NCI-H2196 (cell line): ENCODE results near the gene SPATA24.
"Not testable (repeated sequence)": the region's sequence is repeated elsewhere in the genome, so short reads cannot be mapped to it uniquely, and the experiment has no call there.

Experiments
- DNase-seq: peaks from one replicate; lab custom pipeline; 2025; ENCODE audit not compliant: unreplicated experiment; lab: John Stamatoyannopoulos, UW

SPATA24 gene, protein sequence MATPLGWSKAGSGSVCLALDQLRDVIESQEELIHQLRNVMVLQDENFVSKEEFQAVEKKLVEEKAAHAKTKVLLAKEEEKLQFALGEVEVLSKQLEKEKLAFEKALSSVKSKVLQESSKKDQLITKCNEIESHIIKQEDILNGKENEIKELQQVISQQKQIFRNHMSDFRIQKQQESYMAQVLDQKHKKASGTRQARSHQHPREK

DNA sequence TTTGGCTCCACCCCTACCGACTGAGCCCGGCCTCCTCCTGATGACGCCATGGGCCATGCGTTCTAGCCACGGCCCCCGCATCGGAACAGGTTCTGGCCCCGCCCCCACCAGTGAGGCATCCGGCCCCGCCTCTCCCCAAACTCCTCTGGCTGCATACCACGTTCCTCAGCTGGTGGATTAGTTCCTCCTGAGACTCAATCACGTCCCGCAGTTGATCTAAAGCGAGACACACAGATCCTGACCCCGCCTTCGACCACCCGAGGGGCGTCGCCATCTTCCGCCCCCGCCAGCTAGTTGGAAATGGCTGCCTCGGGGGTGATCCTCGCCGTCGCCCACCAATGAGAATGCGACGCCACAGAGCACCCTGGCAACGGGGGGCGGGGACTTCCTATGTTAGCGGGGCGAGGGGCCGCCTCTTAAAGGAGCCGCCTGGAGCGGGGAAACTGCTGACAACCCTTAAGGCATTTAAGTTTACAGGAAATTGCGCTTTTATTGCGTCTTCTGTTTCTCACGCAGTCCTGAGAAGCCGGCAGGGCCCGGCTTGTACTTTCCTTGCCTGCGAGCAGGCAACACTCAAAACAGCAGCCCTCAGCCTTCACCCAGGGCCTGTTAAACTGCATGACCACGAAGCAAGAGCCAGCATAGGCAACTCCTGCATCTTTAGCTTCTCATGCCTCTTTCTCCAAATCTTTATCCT is at the start of gene SPATA24:
SPATA24 (minus strand) TSS at position 303 of the 697 bp plus-strand sequence; CDS start at position 274, 29 bp downstream.
- peak; percentile 98 for DNase-seq

DNA sequence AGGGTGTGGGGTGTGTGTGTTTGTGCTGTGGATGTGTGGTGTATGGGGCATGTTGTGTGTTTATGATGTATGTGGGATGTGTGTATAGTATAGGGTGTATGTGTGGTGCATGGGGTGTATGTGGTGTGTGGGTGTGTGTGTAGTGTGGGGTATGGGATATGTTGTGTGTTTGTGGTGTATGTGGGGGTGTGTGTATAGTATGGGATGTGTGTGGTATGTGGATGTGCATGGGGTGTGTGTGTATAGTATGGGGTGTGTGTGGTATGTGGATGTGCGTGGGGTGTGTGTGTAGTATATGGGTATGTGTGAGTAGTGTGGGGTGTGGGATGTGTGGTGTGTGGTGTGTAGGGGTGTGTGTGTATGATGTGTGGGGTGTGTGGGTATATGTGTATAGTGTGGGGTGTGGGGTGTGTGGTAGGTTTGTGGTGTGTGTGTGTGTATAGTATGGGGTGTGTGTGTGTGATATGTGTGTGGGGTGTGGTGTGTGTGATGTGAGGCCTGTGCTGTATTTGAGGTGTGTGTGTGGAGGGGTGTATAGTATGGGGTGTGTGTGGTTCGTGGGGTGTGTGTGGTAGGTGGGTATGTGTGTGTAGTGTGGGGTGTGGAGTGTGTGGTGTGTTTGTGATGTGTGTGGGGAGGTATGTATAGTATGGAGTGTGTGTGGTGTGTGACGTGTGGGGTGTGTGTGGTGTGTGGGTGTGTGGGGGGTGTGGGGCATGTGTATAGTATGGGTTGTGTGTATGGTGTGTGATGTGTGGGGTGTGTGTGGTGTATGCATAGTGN is 48.2 kb upstream of the SPATA24 start:
- no peak for DNase-seq

DNA sequence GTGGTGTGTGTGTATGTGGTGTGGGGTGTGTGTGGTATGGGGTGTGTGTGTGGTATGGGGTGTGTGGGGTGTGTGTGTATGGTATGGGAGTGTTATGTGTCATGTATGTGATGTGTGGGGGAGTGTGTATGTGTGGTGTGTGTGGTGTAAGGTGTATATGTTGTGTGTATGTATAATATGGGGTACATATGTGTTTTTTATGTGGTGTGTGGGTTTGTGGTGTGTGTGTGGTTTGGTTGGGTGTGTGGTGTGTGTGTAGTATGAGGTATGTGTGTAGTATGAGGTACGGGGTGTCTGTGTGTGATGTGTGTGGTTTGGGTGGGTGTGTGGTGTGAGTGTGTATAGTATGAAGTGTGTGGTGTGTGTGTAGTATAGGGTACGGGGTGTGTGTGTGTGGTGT is 47.3 kb upstream of the SPATA24 start:
- DNase-seq: no peak

DNA sequence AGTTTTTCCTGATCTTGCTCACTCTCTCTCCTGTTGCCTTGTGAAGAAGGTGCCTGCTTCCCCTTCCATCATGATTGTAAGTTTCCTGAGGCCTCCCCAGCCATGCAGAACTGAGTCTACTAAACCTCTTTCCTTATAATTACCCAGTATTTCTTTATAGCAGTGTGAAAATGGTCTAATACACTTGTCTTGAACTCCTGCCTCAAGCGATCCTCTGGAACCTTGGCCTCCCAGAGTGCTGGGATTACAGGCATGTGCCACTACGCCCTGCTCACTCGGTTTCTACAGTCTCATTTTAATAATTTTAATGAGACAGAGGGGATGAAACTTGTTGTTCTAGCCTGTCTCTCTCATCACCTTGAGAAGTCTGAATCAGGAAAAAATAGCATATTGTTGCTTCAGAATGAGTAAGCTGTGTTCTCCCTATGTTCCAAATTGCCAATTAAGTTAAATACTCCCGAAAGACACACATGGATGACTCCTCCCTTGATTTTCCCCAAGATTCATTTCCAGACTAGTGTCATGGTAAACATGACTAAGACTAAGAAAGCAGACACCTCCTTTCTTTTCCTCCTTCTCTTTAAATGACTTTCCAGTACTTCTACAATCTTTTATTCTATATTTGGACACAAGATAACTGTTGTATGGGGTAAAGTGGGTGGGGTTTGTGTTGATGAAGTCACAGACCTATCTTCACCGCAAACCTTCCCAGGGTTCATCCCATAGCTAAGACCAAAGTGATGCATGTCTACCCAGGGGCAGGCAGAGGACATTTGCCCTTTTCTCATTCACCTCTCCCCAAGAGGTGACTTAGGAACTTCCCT is 43.3 kb upstream of the SPATA24 start:
- DNase-seq: no peak

DNA sequence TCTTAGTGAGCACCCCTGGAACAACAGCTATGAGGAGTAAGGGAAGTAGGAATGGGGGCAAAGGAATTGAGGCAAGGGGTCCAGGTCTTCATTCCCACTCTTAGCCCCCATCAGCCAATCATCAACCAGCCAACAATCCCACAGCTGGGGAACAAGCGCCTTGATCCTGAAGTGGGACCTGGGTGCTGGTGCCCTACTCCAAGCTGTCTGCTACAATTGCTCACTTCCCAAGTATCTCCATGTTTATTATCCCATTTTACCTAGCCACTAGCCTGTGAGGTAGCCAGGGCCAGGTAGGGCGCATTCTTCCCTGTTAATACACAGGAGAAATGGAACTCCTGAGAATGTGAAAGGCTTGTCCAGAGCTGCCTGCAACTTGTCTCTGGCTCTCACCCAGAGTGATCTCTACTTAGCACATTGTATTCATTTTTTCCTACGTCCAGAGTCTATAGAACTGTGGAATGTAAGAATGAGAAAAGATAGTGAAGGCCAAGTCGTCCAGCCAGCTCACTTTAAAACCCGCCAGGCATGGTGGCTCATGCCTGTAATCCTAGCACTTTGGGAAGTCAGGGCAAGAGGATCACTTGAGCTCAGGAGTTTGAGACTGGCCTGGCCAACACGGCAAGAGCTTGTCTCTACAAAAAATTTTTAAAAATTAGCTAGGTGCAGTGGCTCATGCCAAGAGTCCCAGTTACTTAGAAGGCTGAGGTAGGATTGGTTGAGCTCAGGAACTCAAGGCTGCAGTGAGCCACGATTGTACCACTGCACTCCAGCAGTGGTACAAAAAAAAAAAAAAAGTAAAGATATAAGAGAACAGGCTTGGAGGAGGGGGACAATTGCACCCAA is 41.7 kb upstream of the SPATA24 start:
- no peak for DNase-seq

DNA sequence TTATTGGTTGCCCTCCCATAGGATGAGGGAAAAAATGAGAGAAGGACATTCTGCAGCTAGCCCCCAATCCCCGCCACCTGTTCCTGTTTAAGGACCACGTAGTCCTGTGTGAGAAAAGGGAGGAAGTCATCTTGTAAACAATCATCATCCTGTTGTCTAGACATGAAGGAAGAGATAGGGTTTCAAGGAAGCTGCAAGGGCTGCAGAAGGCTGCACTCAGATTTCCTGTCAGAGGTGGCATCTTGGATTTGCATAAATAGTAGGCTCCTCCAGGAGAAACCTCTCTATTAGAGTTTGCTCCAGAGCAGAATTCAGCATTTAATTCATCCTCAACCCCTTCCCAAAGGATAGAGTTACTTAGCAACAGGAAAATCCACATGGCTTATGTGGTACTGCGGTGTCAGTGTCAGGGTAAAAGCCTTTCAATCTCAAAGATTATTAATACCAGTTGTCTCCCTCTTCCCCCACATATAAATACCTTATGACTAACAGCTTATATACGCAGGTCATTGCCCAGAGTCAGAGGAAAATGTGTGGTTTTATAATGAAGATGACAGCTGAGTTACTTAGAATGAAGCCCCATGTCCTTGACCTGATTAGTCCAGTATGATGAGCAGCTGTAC is 40.1 kb upstream of the SPATA24 start:
- no peak for DNase-seq

DNA sequence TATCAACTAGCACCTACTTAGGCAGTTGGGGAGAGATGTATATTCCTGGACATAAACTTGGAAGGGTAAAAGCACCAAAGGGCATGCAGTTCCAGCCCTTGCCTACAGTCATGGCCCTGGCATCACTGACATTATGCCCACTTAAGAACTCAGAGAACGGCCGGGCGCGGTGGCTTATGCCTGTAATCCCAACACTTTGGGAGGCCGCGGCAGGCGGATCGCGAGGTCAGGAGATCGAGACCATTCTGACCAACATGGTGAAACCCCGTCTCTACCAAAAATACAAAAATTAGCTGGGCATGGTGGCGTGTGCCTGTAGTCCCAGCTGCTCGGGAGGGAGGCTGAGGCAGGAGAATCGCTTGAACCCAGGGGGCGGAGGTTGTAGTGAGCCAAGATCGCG is 36.5 kb upstream of the SPATA24 start:
- not testable (repeated sequence) for DNase-seq

DNA sequence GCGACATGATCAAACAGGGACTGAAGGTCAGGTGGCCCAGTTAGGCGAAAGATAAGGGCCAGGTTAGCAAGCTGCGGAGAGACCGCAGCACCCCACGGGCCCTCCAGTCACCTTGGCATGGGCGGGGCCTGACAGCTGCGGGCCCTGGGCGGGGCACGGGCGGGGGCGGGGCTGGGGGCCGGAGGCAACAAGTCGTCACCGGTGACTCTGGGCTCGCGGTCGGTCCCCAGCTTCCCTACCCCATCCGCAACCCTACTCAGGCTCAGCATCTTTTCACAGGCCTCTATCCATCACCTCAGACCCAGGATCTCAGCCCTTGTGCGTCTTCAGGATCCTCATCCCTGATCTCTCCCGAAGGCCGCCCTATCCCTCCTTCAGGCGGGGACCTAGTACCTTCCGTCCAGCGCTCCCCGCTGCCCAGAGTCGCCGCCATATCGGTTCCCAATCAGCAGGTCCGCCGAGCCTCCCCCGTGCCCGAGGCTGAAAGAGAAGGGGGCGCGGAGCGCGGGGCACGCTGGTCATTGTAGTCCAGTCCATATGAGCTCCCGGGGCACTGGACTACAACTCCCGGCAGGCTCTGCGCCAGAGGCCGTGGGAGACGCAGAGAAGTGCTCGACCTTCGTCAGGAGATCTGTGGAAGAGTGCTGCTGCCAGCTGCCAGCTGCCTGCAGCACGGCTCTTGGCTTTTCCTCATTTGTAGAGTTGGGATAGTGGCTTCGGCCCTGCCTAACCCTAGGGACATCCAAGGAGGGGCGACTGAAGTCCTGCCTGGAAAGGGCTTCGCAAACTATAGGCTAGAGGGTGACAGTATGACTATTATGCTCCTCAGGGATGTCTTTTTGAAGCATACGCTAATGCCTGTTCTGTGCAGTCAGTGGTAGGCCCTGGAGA is 35.4 kb upstream of the SPATA24 start, which contains the start of gene DNAJC18:
DNAJC18 (minus strand) TSS at position 513 of the 891 bp plus-strand sequence; CDS start at position 433, 80 bp downstream.
- peak; percentile 93 for DNase-seq

DNA sequence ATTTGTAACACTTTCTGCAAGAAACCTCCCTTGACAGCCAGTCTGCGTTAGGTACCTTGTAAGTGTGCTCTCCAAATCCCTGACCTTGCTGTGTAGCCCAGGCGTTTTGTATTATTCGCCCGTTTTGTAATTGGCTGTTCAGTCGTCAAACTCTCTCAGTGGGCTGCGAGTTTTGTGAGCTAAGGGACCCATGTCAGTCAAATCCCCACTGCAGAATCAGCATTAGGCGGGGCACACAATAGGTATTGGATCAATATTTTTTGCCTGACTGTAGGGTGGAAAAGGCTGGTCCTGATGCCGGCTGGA is 34.8 kb upstream of the SPATA24 start:
- no peak for DNase-seq

DNA sequence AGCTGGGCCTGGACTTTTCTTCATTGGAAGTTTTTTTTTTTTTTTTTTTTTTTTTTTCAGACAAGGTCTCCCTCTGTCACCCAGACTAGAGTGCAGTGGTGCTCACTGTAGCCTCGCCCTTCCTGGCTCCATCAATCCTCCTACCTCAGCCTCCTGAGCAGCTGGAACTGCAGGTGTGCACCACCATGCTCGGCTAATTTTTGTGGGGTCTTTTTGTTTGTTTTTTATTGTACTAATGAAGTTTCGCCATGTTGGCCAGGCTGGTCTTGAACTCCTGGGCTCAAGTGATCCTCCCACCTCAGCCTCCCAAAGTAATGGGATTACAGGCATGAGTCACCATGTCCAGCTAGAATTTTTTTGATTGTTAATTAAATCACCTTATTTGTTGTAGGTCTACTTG is 31.8 kb upstream of the SPATA24 start:
- no peak for DNase-seq

DNA sequence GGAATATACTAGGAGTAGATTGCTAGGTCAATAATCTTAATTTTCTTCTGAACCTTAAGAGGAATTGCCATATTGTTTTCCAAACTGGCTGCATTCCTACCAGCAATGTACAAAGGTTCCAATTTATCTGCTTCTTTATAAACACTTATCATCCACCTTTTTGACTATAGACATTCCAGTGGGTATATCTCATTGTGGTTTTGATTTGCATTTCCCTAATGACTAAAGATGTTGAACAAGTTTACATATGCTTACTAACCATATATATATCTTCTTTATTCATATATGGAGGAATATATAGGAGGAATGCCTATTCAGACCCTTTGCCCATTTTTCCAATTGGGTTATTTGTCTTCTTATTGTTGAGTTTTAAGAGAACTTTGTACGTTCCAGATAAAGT is 27.8 kb upstream of the SPATA24 start:
- DNase-seq: no peak

DNA sequence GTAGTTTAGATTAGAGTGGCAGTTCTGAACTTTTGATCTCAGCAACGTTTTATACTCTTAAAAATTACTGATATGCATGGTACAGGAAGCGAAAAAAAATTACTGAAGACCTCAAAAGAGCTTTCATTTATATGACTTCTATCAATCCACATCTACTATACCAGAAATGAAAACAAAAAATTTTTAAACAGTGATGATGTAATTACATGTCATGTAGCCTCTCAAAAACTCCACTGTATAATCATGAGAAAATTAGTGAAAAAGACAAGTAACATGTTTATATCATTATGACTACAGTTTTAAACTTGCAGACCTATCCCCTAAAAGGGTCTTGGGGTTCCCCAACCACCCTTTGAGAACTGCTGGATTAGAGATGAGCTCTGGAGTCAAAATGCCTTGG is 26.1 kb upstream of the SPATA24 start:
- no peak for DNase-seq

DNA sequence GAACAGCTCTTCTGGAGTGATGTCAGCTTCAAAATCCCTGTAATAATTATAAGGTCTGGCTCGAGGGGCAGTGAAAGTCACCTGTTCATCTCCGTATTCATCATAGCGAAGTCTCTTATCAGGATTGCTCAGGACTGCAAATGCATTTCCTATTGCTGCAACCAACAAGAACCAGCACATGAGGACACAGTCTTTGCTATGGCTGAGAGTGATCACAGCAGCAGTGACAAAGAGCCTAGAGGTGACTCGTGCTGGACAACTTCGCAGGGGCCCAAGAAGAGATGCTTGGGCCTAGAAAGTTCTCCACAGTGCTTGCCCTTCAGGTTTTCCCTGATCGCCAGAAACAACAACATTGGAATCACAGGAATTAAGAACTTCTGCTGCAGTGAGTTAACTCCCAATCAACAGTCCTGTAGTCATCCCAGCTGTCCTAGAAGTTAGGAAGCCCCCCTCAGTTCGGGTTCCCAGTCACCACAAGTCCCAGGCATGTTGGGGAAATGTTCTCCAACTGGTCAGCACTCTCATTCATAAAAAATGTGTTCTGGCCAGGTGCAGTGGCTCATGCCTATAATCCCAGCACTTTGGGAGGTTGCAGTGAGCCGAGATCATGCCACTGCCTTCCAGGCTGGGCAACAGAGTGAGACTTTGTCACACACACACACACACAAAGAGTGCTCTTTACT is 22.5 kb upstream of the SPATA24 start:
- no peak for DNase-seq

DNA sequence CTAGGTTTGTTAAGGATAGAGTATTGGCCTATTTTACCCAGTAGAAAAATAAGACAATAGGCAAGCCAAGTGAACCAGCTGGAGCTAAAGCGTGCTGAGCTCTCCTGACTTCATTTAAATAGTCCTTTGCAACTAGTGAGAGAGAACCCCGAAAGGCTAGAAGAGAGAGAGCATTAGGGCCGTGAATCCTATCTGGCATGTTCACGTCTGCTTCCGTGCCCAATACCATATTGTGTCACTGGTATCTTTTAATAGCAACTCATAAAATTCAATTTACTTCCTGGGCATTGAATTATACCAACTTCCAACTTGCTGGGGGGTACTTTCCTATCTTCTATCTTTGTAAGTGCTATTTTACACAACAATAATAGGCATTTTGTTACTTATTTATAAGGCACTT is 21.6 kb upstream of the SPATA24 start:
- no peak for DNase-seq

DNA sequence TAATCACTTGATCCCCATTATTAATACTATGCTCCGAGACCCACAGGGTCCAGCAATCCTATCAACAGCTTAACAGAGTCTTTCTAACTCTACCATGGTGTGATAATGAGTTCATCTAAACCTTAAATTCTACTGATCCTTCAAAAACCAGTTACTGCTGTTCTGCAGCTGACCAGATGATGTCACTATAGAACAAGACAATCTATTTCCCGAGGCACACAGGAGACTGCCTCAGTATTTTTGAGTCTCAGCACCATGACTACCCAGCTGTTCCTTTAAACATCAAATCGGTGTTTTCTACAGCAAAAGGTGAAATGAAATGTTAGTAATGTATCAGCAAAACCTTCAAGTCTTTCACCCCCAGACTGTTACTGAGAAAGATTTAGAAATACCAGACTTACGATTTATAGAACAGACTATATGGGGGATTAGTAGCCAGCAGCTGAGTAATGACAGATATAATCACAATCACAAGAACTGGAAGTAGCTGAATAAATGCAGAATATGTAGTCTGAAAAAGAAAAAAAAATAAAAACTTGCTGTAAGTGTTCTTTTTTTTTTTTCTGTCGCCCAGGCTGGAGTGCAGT is 18.5 kb upstream of the SPATA24 start:
- peak; percentile 53 for DNase-seq

DNA sequence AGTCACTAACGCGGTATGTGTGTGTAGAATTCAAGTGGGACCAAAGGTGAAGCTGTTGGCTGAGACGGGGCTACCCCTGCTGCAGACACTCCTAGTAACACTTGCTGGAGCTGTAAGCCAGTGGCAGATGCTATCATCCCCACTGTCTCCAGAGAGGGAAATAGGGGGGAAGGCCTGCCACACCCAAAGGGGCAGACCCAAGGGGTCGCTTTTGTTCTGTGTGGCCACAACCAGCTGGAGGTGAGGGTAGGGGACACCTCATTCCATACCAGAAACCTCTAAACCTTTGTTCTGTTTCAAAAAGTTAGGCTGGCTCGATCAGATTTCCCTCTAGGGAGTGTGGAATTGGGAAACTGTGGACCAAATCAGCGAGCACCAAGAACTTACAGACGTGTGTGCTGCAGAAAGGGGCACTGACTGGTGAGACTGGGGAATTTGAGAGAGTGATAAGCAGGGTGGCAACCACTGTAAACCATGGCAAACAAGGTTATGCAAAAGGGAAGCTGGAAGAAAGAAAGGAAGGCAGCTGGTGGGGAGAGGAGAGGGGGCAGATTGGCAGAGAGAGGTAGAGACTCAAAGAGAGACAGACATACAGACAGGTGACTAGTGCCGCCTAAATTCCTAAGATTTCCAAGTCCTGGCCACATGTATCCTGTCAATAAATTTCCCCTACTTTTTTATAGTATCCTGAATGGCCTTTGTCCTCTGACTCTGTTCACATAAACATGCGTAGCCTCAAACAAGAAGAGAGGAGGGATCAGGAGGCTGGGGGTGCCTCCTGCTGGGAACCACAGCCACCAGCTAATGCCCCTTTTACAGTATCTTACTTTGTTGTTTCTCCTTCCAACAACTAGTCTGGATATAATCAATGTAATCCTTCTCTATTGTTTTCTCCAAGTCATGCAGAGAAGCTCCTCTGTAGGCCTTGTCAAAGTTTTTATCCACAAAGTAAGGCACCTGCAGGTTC is 15.6 kb upstream of the SPATA24 start:
- DNase-seq: no peak

DNA sequence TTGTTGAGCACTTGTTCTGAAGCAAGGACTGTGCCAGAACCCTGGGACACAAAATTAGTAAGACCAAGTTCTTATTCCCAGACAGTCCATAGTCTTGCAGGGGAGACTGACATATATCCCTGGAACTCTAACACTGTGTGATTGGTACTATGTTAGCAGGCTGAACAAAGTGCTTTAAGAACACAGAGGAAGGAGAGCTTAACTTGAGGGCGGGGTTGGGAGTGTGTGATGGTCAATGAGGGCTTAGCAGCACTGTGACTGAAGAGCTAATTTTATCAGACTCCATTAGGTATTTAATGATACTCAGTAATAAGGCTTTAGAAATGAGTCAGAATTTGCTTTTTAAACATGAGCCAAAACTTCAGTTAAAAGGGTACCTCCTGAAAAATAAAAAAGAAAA is 14.9 kb upstream of the SPATA24 start:
- no peak for DNase-seq
